Panc1 (cell line): ENCODE results near the gene RNF213. TPM values are rescaled to one million over a fixed set of nuclear protein-coding genes. Genes with fewer than 3 reads are reported as not detected.

Experiments used
- ATAC-seq: fragments of 200-7000 bp; cut with Tn5 transposase; 2 replicates; pipeline ENCODE4 v1.9.1; 2020; ENCODE audit warnings: mild to moderate bottlenecking, moderate library complexity
- BruUV-seq: library from RNA; stranded (reverse); fragments of 400-500 nt; replicated peaks from 2 replicates; lab custom pipeline; 2021; lab: Mats Ljungman, UMichigan
- CTCF ChIA-PET: fragments of 300-600 bp; sonication (Branson Sonifier 250); formaldehyde crosslinking; loops from one replicate; lab custom pipeline; 2022; ENCODE audit warnings: antibody characterized with exemption; lab: Charles Lee
- POLR2A ChIA-PET: fragments of 300-600 bp; sonication (Branson Sonifier 250); formaldehyde crosslinking; loops from one replicate; lab custom pipeline; 2022; ENCODE audit warnings: antibody characterized with exemption; lab: Charles Lee
- DNase-seq: peaks from one replicate; pipeline ENCODE4 v3.0.0-alpha.2; 2010; ENCODE audit warnings: low read depth, low spot score
- H3K27ac ChIP-seq: 2 replicates; pipeline ENCODE4 v1.5.1; 2011; ENCODE audit warnings: mild to moderate bottlenecking, low read length, inconsistent platforms
- H3K27me3 ChIP-seq: fragments of 200-500 bp; sonication (Bioruptor generic); 2 replicates; pipeline ENCODE4 v1.6.0; 2014; ENCODE audit warnings: low read length, inconsistent platforms; ENCODE audit not compliant: control insufficient read depth, insufficient read depth
- H3K36me3 ChIP-seq: fragments of 200-500 bp; sonication (Bioruptor generic); 2 replicates; pipeline ENCODE4 v1.5.1; 2014; ENCODE audit warnings: inconsistent platforms, mild to moderate bottlenecking, low read length, moderate library complexity; ENCODE audit not compliant: control insufficient read depth, insufficient read depth
- H3K4me1 ChIP-seq: 2 replicates; pipeline ENCODE4 v1.5.1; 2011; ENCODE audit warnings: inconsistent platforms, mild to moderate bottlenecking, low read length, moderate library complexity; ENCODE audit not compliant: control insufficient read depth, insufficient read depth
- H3K4me3 ChIP-seq, 2 experiments: 2 replicates each; pipeline ENCODE4 v1.5.1; 2011 to 2012; ENCODE audit warnings: low read depth in 2 of 2, low read length in 2 of 2, mild to moderate bottlenecking in 2 of 2, inconsistent platforms in 1 of 2, moderate library complexity in 1 of 2
- H3K9me3 ChIP-seq: fragments of 200-500 bp; sonication (Bioruptor generic); 2 replicates; pipeline ENCODE4 v1.5.1; 2014; ENCODE audit warnings: low read depth, mild to moderate bottlenecking, inconsistent platforms, low read length, moderate library complexity; ENCODE audit not compliant: control insufficient read depth, insufficient read depth
- POLR2AphosphoS5 ChIP-seq: IDR thresholded peaks from 2 replicates; pipeline ENCODE4 v1.6.1; 2012; ENCODE audit warnings: mild to moderate bottlenecking, low read depth, low read length, moderate library complexity
- SIN3A ChIP-seq: IDR thresholded peaks from 2 replicates; pipeline ENCODE4 v1.6.1; 2012; ENCODE audit warnings: low read depth, mild to moderate bottlenecking, low read length, moderate library complexity, borderline replicate concordance; ENCODE audit not compliant: insufficient read depth
- TCF7L2 ChIP-seq: IDR thresholded peaks from 2 replicates; pipeline ENCODE4 v1.6.1; 2011; ENCODE audit warnings: mild to moderate bottlenecking, low read depth, low read length, inconsistent platforms
- in situ Hi-C: cut with HindIII; loops from 2 replicates; pipeline ENCODE4 v1.10.0; 2016; ENCODE audit warnings: low sequenced_read_pairs, low pct_unique_long_range_greater_than_20kb
- intact Hi-C: fragments of 100-400 bp; cut with micrococcal nuclease; formaldehyde crosslinking; loops from one replicate; pipeline ENCODE4 v1.10.0; 2022; ENCODE audit not compliant: unreplicated experiment
- total RNA-seq: library from RNA; stranded (reverse); gene quantifications from one replicate; pipeline ENCODE4 v1.2.1, GENCODE V29; 2021; ENCODE audit not compliant: unreplicated experiment
- TF ChIP-seq, protein P1 (sequence below), 2 experiments: IDR thresholded peaks; 2 replicates each; pipeline ENCODE4 v1.6.1; 2011 to 2012; ENCODE audit warnings: low read depth in 2 of 2, control low read depth in 1 of 2, low read length in 1 of 2, mild to moderate bottlenecking in 1 of 2, moderate library complexity in 1 of 2; ENCODE audit not compliant: insufficient read depth in 1 of 2
- TF ChIP-seq, protein P2 (sequence below): fragments of 450-650 bp; IDR thresholded peaks from 2 replicates; pipeline ENCODE4 v1.5.1; 2017; ENCODE audit warnings: mild to moderate bottlenecking

RNF213 gene
- total RNA-seq, 1 experiment from 2014 or later, result 230 TPM

DNA sequence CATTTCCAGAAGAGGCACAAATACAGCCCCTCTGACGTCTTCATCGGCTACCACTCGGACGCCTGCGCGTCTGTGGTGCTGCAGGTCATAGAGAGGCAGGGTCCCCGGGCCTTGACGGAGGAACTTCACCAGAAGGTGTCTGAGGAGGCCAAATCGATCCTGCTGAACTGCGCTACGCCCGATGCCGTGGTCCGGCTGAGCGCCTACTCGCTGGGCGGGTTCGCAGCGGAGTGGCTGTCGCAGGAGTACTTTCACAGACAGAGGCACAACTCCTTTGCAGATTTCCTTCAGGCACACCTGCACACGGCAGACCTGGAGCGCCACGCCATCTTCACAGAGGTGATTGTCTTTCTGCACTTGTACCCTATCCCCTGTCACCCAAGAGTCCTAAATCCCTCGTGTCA lies 87.3 kb downstream of the RNF213 start:
- H3K27ac ChIP-seq, result no peak overlapping the region
- ChIA-PET POLR2A (no interaction called here), CTCF (no interaction called here)
- TF ChIP-seq, protein P1, sequence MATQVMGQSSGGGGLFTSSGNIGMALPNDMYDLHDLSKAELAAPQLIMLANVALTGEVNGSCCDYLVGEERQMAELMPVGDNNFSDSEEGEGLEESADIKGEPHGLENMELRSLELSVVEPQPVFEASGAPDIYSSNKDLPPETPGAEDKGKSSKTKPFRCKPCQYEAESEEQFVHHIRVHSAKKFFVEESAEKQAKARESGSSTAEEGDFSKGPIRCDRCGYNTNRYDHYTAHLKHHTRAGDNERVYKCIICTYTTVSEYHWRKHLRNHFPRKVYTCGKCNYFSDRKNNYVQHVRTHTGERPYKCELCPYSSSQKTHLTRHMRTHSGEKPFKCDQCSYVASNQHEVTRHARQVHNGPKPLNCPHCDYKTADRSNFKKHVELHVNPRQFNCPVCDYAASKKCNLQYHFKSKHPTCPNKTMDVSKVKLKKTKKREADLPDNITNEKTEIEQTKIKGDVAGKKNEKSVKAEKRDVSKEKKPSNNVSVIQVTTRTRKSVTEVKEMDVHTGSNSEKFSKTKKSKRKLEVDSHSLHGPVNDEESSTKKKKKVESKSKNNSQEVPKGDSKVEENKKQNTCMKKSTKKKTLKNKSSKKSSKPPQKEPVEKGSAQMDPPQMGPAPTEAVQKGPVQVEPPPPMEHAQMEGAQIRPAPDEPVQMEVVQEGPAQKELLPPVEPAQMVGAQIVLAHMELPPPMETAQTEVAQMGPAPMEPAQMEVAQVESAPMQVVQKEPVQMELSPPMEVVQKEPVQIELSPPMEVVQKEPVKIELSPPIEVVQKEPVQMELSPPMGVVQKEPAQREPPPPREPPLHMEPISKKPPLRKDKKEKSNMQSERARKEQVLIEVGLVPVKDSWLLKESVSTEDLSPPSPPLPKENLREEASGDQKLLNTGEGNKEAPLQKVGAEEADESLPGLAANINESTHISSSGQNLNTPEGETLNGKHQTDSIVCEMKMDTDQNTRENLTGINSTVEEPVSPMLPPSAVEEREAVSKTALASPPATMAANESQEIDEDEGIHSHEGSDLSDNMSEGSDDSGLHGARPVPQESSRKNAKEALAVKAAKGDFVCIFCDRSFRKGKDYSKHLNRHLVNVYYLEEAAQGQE (IDR thresholded peaks at IDR 0.05; ENCODE audit: insufficient read depth in 1 of 2, low read depth in 2 of 2, low read length in 1 of 2), result no peak
- TF ChIP-seq POLR2AphosphoS5, result no peak
- no peak for TF ChIP-seq SIN3A
- TF ChIP-seq, protein P2, sequence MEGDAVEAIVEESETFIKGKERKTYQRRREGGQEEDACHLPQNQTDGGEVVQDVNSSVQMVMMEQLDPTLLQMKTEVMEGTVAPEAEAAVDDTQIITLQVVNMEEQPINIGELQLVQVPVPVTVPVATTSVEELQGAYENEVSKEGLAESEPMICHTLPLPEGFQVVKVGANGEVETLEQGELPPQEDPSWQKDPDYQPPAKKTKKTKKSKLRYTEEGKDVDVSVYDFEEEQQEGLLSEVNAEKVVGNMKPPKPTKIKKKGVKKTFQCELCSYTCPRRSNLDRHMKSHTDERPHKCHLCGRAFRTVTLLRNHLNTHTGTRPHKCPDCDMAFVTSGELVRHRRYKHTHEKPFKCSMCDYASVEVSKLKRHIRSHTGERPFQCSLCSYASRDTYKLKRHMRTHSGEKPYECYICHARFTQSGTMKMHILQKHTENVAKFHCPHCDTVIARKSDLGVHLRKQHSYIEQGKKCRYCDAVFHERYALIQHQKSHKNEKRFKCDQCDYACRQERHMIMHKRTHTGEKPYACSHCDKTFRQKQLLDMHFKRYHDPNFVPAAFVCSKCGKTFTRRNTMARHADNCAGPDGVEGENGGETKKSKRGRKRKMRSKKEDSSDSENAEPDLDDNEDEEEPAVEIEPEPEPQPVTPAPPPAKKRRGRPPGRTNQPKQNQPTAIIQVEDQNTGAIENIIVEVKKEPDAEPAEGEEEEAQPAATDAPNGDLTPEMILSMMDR, result no peak
- TF ChIP-seq TCF7L2, result no peak
- peaks cover 55% of the 10 kb centered on the region for H3K36me3 ChIP-seq
- H3K9me3 ChIP-seq, result no peaks in the 10 kb centered on the region
- in situ Hi-C loops, result no loop called here
- H3K27me3 ChIP-seq, result no peaks in the 10 kb centered on the region
- no TSS peak for BruUV-seq
- no peak for DNase-seq
- H3K4me1 ChIP-seq, result no peaks in the 10 kb centered on the region
- intact Hi-C loops, result no loop called here
- ATAC-seq, result no peak
- no peak overlapping the region for H3K4me3 ChIP-seq

DNA sequence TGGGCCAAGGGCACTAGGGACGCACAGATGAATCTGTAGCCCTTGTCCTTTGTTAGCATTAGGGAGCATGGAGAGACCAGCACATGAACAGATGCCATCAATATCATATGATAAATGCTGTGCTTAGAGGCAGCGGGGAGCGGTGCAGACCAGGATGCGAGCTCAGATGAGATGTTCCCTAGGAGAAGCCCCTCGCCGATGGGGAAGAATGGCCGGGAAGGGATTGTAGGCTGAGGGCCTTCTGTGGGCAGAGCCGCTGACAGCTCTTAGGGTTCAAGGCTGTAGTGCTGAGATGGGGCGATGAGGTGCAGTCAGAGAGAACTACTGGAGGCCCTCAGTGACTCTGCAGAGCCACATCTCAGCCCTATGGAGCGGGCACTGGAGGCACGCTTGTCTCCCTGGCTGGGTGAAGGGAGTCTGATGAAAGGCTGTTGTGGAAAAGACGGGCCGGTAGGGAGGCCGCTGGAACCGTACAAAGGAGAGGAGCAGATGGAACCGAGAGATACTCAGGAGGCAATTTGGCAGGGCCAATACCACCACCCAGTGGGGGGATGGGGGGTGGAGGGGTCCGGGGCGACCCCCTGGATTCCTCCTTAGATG lies 88.0 kb downstream of the RNF213 start:
- TF ChIP-seq TCF7L2 (no peak), POLR2AphosphoS5 (no peak), SIN3A (no peak)
- TF ChIP-seq, protein P2, result no peak
- Histone ChIP-seq H3K27ac (no peak overlapping the region), H3K9me3 (no peaks in the 10 kb centered on the region), H3K4me1 (no peaks in the 10 kb centered on the region), H3K4me3 (no peak overlapping the region), H3K36me3 (peaks cover 48% of the 10 kb centered on the region), H3K27me3 (no peaks in the 10 kb centered on the region)
- ATAC-seq (peak; percentile 13; the same call in 1 of the 2 replicates), DNase-seq (no peak)
- intact Hi-C loops (no loop called here), in situ Hi-C loops (no loop called here)
- ChIA-PET POLR2A (no interaction called here), CTCF (no interaction called here)
- BruUV-seq, result no TSS peak
